H1 (cell line): Measurements from ENCODE around the gene BIN2. TPM values are rescaled to one million over a fixed set of nuclear protein-coding genes. Genes with fewer than 3 reads are reported as not detected.

Experiments used
- CHD7 ChIP-seq: fragments of 300-600 bp; sonication (generic); IDR thresholded peaks from 2 replicates; pipeline ENCODE4 v1.7.1; 2012; ENCODE audit warnings: low read length, moderate library complexity, mild to moderate bottlenecking, inconsistent platforms; ENCODE audit not compliant: insufficient replicate concordance
- CREB1 ChIP-seq: IDR thresholded peaks from 2 replicates; pipeline ENCODE4 v1.6.1; 2012; ENCODE audit warnings: inconsistent platforms
- CTBP2 ChIP-seq: IDR thresholded peaks from 2 replicates; pipeline ENCODE4 v1.7.0; 2011; ENCODE audit warnings: borderline replicate concordance, mild to moderate bottlenecking, moderate library complexity, mixed read lengths, low read length; ENCODE audit not compliant: insufficient read depth, insufficient read length
- KDM4A ChIP-seq: IDR thresholded peaks from one replicate; pipeline ENCODE4 v1.7.1; 2012; ENCODE audit warnings: low read depth, mild to moderate bottlenecking, moderate library complexity, low read length, inconsistent platforms; ENCODE audit not compliant: severe bottlenecking
- ZNF274 ChIP-seq: IDR thresholded peaks from 2 replicates; pipeline ENCODE4 v1.7.0; 2012; ENCODE audit warnings: low read length, borderline replicate concordance; ENCODE audit errors: extremely low read depth
- polyA plus RNA-seq, 7 experiments: library from polyadenylated mRNA; depleted of rRNA in 3 of 7; stranded (reverse) in 5 of 7; unstranded in 2 of 7; fragments of >200 nt in 5 of 7; fragments of 200-250 nt in 2 of 7; gene quantifications; 1 replicate in 5 of 7; 2 replicates in 1 of 7; 4 replicates in 1 of 7; pipeline versions ENCODE4 v1.2.1 to v1.2.3, GENCODE V29; 2011 to 2013; ENCODE audit warnings: missing spikeins in 2 of 7, mixed read lengths in 2 of 7
- total RNA-seq: library from RNA; stranded (reverse); fragmentation: NEBNext Ultra II Directional; extraction: Animal tissue kit (Norgen Biotek cat#: 25700); gene quantifications from 2 replicates; pipeline ENCODE4 v1.2.1, GENCODE V29; 2021

Gene BIN2
- total and polyA plus RNA-seq, 2 of the 8 experiments (the other 6 are each of a cell fraction or from before 2014, with no cell fraction given): not detected

- TF ChIP-seq CHD7 (no peak), KDM4A (no peak), CREB1 (no peak), CTBP2 (no peak), ZNF274 (no peak)
Observed at GRCh38 chr12:51311389-51311788, 12.6 kb downstream of the BIN2 start (continued).
